WTC11 (cell line): Measurements from ENCODE around the gene CCR2.

Source experiments
- ESRRA ChIP-seq: sonication (generic); formaldehyde crosslinking; IDR thresholded peaks from 2 replicates; pipeline ENCODE4 v1.8.1; 2022; ENCODE audit warnings: mild to moderate bottlenecking, missing genetic modification reagents, borderline replicate concordance
- TEAD4 ChIP-seq: sonication (generic); formaldehyde crosslinking; IDR thresholded peaks from 2 replicates; pipeline ENCODE4 v1.8.0; 2022; ENCODE audit warnings: mild to moderate bottlenecking, missing genetic modification reagents
- TF ChIP-seq, protein P1 (sequence below): sonication (generic); formaldehyde crosslinking; IDR thresholded peaks from 2 replicates; pipeline ENCODE4 v1.8.0; 2022; ENCODE audit warnings: mild to moderate bottlenecking, missing genetic modification reagents

DNA sequence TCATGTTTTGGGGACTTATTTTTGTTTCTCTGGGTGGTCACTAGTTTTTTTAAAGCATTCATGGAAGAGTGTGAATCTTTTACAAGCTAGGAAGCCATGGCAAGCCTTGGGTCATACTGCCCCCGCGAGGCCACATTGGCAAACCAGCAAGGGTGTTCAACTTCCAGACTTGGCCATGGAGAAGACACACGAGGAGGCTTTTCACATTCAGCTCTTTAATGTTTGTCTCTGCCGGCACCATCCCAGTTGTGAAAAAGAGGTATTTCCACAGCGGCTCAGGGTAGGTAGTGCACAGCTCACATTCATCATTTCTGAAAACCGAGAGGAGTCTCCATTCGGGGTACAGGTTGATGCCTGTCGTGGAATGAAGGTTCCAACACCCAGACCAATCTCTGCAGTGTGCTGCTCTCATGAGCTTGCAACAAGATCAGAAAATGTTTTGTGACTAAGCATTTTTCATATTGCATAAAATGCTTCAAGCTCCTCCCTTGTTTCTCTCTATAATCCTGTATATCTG, 24.6 kb downstream of the CCR2 start:
- TF ChIP-seq TEAD4 (CRISPR knock-in tag) (no peak), ESRRA (CRISPR knock-in tag) (no peak)
- TF ChIP-seq, protein P1, sequence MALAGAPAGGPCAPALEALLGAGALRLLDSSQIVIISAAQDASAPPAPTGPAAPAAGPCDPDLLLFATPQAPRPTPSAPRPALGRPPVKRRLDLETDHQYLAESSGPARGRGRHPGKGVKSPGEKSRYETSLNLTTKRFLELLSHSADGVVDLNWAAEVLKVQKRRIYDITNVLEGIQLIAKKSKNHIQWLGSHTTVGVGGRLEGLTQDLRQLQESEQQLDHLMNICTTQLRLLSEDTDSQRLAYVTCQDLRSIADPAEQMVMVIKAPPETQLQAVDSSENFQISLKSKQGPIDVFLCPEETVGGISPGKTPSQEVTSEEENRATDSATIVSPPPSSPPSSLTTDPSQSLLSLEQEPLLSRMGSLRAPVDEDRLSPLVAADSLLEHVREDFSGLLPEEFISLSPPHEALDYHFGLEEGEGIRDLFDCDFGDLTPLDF (CRISPR knock-in tag), result no peak
